Stomach (tissue), 9 donors: ENCODE data around the gene RUFY4. TPM values are rescaled to one million over a fixed set of nuclear protein-coding genes. Genes with fewer than 3 reads are reported as not detected.

Source experiments
- DNase-seq, 2 donors: peaks; one replicate each; pipeline versions ENCODE4 v3.0.0 to v3.0.0-alpha.2; 2013 to 2019
- H3K27ac ChIP-seq, 5 donors: fragments of 200-600 bp in 4 of 5; sonication (generic) in 4 of 5; one replicate each; pipeline ENCODE4 v1.5.1; 2013 to 2019; ENCODE audit warnings: mild to moderate bottlenecking in 1 of 5, moderate library complexity in 1 of 5
- H3K27me3 ChIP-seq, 3 donors: fragments of 200-600 bp; sonication (generic); one replicate each; pipeline ENCODE4 v1.5.1; 2017 to 2019; ENCODE audit warnings: mixed run types in 1 of 3
- H3K36me3 ChIP-seq, 4 donors: fragments of 200-600 bp; sonication (generic); 1 replicate in 3 of 4; 2 replicates in 1 of 4; pipeline ENCODE4 v1.5.1; 2016 to 2019
- H3K4me1 ChIP-seq, 4 donors: fragments of 200-600 bp; sonication (generic); one replicate each; pipeline ENCODE4 v1.5.1; 2016 to 2019
- H3K4me3 ChIP-seq, 4 donors: fragments of 200-600 bp; sonication (generic) in 3 of 4; one replicate each; pipeline ENCODE4 v1.5.1; 2016 to 2019; ENCODE audit warnings: mild to moderate bottlenecking in 1 of 4
- H3K9me3 ChIP-seq, 4 donors: fragments of 200-600 bp; sonication (generic); one replicate each; pipeline ENCODE4 v1.5.1; 2016 to 2019
- EP300 ChIP-seq: sonication (generic); formaldehyde crosslinking; IDR thresholded peaks from one replicate; pipeline ENCODE4 v1.6.1; 2017; ENCODE audit warnings: antibody characterized with exemption
- POLR2A ChIP-seq, 4 donors: fragments of 450-650 bp; IDR thresholded peaks; one replicate each; pipeline ENCODE4 v1.6.1; 2016; ENCODE audit warnings: antibody characterized with exemption in 4 of 4, control low read depth in 2 of 4, mild to moderate bottlenecking in 1 of 4, moderate library complexity in 1 of 4
- POLR2AphosphoS5 ChIP-seq, 3 donors: sonication (generic); formaldehyde crosslinking; IDR thresholded peaks; one replicate each; pipeline ENCODE4 v1.6.1; 2016; ENCODE audit warnings: antibody characterized with exemption in 3 of 3
- WGBS, 5 donors: extraction: QIAGEN DNeasy Blood & Tissue Kit in 3 of 5; methylation state at CpG; one replicate each; pipeline versions ENCODE4 v1.1.5 to v1.1.7; 2013 to 2018; 5-methylcytosine and 5-hydroxymethylcytosine counted together
- intact Hi-C: fragments of 100-400 bp; cut with DNase I; formaldehyde crosslinking; loops from one replicate; pipeline ENCODE4 v1.15.1; 2023; ENCODE audit warnings: low total_unique reads
- polyA plus RNA-seq, 3 donors: library from polyadenylated mRNA; stranded (reverse); fragments of 200-250 nt; gene quantifications; one replicate each; pipeline ENCODE4 v1.2.3, GENCODE V29; 2013
- total RNA-seq, 5 donors: library from RNA; depleted of rRNA; stranded (reverse); fragments of >200 nt; gene quantifications; one replicate each; pipeline versions ENCODE4 v1.1.0 to v1.2.3, GENCODE V29; 2014 to 2016
- TF ChIP-seq, protein P1 (sequence below), 7 experiments: fragments of 450-650 bp in 4 of 7; fragments of 200-600 bp in 3 of 7; sonication (generic) in 3 of 7; IDR thresholded peaks; one replicate each; pipeline ENCODE4 v1.5.1; 2016 to 2019; ENCODE audit warnings: antibody characterized with exemption in 7 of 7, control low read depth in 2 of 7, mild to moderate bottlenecking in 1 of 7
- donor health status: healthy with polysubstance abuse.
- donor health status: Bipolar disorder and iron deficiency.
- donor health status: healthy.

RUFY4 gene
- total and polyA plus RNA-seq, 8 donors = 0.12 to 0.43 TPM; not detected in 6

DNA sequence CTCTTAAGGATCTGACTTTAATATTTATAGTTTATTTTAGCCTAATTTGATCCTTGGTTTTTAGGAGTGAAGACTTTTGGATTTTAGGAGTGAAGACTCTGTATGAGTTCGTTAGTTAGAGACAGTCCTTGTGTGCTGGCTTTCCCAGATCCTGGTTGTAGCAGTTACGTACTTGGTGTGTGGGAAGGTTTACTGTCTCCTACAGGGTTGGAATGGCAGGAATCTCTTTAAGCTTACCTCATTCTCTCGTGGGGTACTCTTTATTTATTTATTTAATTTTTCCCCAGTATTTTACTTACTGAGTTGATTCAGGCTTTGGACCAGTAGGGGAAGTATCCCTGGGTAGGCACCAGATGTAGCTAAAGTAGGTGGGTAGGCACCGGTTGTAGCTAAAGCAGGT is 54.9 kb downstream of the RUFY4 start:
- Histone ChIP-seq H3K36me3 (no peaks in the 10 kb centered on the region), H3K4me3 (no peak overlapping the region), H3K27ac (no peak overlapping the region), H3K27me3 (peaks cover 0 to 32% (median 4%) of the 10 kb centered on the region in 3 donors), H3K4me1 (no peaks in the 10 kb centered on the region), H3K9me3 (peaks cover 0 to 23% (median 19%) of the 10 kb centered on the region in 4 donors)
- intact Hi-C loops = no loop called here
- DNase-seq = no peak
- WGBS, 5 donors = 72 to 84% (median 79%) methylated on average over 4 of the region's 4 CpGs
- TF ChIP-seq POLR2AphosphoS5 (IDR thresholded peaks at IDR 0.05) (no peak), EP300 (no peak), POLR2A (IDR thresholded peaks at IDR 0.05) (no peak)
- TF ChIP-seq, protein P1, sequence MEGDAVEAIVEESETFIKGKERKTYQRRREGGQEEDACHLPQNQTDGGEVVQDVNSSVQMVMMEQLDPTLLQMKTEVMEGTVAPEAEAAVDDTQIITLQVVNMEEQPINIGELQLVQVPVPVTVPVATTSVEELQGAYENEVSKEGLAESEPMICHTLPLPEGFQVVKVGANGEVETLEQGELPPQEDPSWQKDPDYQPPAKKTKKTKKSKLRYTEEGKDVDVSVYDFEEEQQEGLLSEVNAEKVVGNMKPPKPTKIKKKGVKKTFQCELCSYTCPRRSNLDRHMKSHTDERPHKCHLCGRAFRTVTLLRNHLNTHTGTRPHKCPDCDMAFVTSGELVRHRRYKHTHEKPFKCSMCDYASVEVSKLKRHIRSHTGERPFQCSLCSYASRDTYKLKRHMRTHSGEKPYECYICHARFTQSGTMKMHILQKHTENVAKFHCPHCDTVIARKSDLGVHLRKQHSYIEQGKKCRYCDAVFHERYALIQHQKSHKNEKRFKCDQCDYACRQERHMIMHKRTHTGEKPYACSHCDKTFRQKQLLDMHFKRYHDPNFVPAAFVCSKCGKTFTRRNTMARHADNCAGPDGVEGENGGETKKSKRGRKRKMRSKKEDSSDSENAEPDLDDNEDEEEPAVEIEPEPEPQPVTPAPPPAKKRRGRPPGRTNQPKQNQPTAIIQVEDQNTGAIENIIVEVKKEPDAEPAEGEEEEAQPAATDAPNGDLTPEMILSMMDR (IDR thresholded peaks at IDR 0.05) = no peak

GRCh38 chr2:218125095-218125494 is 56.0 kb downstream of the RUFY4 start:
- intact Hi-C loops = no loop called here
- DNase-seq = no peak
- peak overlapping the region in 1 of 4 donors; percentile 32 for H3K4me3 ChIP-seq
- TF ChIP-seq POLR2AphosphoS5 (IDR thresholded peaks at IDR 0.05) = no peak
- TF ChIP-seq, protein P1 (IDR thresholded peaks at IDR 0.05) = no peak
- no peak for TF ChIP-seq EP300
- no peak for TF ChIP-seq POLR2A (IDR thresholded peaks at IDR 0.05)
- peaks cover 0 to 23% (median 19%) of the 10 kb centered on the region in 4 donors for H3K9me3 ChIP-seq
- no peaks in the 10 kb centered on the region for H3K36me3 ChIP-seq
- 39 to 64% (median 43%) methylated on average over 4 of the region's 4 CpGs for WGBS, 5 donors
- no peaks in the 10 kb centered on the region for H3K4me1 ChIP-seq
- H3K27me3 ChIP-seq = peaks cover 0 to 37% (median 4%) of the 10 kb centered on the region in 3 donors
- no peak overlapping the region for H3K27ac ChIP-seq

GRCh38 chr2:218125626-218126080 is 56.6 kb downstream of the RUFY4 start, which contains the start of gene CXCR2:
Gene CXCR2 (plus strand): TSS chr2:218126028. CDS start chr2:218134802, 8,774 bp downstream.
- no peak for DNase-seq
- no peak for TF ChIP-seq POLR2AphosphoS5 (IDR thresholded peaks at IDR 0.05)
- no peak for TF ChIP-seq POLR2A (IDR thresholded peaks at IDR 0.05)
- no peak for TF ChIP-seq EP300
- TF ChIP-seq, protein P1 (IDR thresholded peaks at IDR 0.05) = no peak

DNA sequence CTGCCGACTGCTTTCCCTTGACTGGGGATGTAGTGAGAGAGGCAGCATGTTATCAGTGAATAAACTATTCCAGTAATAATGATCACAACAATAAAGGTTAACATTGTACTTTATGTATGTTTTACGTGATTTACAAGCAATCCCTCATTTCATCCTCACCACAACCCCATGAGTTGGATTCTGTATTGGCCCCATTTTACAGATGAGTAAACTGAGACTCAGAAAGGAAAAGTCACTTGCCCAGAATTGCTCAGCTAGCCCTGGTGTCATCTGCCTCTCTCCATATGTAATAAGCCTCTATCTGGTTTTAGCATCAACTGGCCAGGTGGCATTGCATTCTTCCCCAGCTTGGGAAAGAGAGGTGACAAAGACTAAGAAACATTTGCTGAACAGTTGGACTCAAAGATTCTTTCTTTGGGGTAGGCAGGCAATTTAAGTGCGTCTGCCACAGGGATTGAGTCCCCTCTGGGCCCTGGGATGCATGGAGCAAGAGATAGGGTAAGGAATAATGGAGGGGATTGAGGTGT is 58.9 kb downstream of the RUFY4 start:
- peaks cover 0 to 2% (median under 1%) of the 10 kb centered on the region in 4 donors for H3K9me3 ChIP-seq
- no peaks in the 10 kb centered on the region for H3K4me1 ChIP-seq
- 77 to 88% (median 84%) methylated on average over 3 of the region's 3 CpGs for WGBS, 5 donors
- peak overlapping the region in 1 of 5 donors; percentile 50 for H3K27ac ChIP-seq
- TF ChIP-seq, protein P1 (IDR thresholded peaks at IDR 0.05) = no peak
- TF ChIP-seq EP300 = no peak
- TF ChIP-seq POLR2AphosphoS5 (IDR thresholded peaks at IDR 0.05) = no peak
- TF ChIP-seq POLR2A (IDR thresholded peaks at IDR 0.05) = no peak
- DNase-seq = no peak
- H3K27me3 ChIP-seq = peaks cover 0 to 37% (median 4%) of the 10 kb centered on the region in 3 donors
- intact Hi-C loops = no loop called here
- H3K4me3 ChIP-seq = peak overlapping the region in 1 of 4 donors; percentile 23
- H3K36me3 ChIP-seq = no peaks in the 10 kb centered on the region

More at GRCh38 chr2:218125626-218126080, 56.6 kb downstream of the RUFY4 start, which contains the start of gene CXCR2:
- H3K27ac ChIP-seq = peak within 1 kb of the TSS in 1 of 5 donors; percentile 46
- H3K36me3 ChIP-seq = no peaks in the 10 kb centered on the region
- peaks cover 0 to 37% (median 4%) of the 10 kb centered on the region in 3 donors for H3K27me3 ChIP-seq
- peak within 1 kb of the TSS in 1 of 4 donors; percentile 32 for H3K4me3 ChIP-seq
- peaks cover 0 to 23% (median 19%) of the 10 kb centered on the region in 4 donors for H3K9me3 ChIP-seq
- WGBS, 5 donors = 63 to 69% (median 65%) methylated on average over 8 of the region's 8 CpGs
- no peaks in the 10 kb centered on the region for H3K4me1 ChIP-seq
- intact Hi-C loops = no loop called here
